ENCODE measurements around the gene UGT1A10. TPM values are rescaled to one million over a fixed set of nuclear protein-coding genes. Genes with fewer than 3 reads are reported as not detected.

UGT1A10 gene
- total RNA-seq, 1 experiment from 2014 or later, result 1.0 TPM

DNA sequence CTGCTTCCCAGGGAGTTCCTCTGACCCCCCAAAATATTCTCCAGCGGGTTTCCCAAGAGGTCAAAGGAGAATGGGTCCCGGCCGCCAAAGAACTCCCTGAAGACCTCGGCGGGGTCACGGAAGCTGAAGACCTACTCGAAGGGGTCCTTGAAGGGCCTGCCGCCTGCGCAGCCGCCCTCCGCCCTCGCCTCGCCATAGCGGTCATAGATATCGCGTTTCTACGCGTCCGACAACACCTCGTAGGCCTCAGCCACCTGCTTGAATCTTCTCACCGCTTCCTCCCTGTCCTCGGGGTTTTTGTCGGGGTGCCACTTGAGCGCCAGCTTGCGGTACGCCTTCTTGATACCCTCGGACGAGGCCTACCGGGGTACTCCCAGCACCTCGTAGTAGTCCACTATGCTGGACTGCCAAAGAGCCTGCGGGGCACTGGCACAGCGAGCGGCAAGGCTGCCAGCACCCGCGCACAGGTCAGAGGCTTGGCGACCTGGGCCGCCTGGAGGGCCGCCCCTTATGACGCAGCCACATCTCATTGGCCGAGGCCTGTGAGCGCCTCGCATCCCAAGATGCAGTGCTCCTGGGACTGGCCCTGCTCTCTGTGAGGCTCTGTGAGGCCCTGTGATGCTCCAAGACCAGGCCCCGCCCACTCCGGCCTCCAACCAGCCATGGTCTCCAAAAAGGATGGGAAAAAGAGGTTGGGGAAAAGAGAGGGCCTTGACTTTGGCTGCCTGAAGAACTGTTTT is 118.8 kb downstream of the UGT1A10 start:
- Mint-ChIP-seq H3K4me1 (ENCODE audit: low read depth, unreplicated experiment) (peaks cover 14% of the 10 kb centered on the region), H3K27me3 (ENCODE audit: insufficient read depth, unreplicated experiment) (no peaks in the 10 kb centered on the region), H3K4me3 (ENCODE audit: unreplicated experiment) (no peak overlapping the region), H3K9me3 (ENCODE audit: unreplicated experiment) (peaks cover 17% of the 10 kb centered on the region), H3K36me3 (ENCODE audit: insufficient read depth, unreplicated experiment) (peaks cover 6% of the 10 kb centered on the region), H3K27ac (ENCODE audit: unreplicated experiment) (no peak overlapping the region)
- intact Hi-C loops (cut with micrococcal nuclease; ENCODE audit: unreplicated experiment), result no loop called here
- ChIA-PET POLR2A (no interaction called here), CTCF (no interaction called here)
- peaks cover 7% of the 10 kb centered on the region for H3K9me3 ChIP-seq
- TF ChIP-seq, protein P1, sequence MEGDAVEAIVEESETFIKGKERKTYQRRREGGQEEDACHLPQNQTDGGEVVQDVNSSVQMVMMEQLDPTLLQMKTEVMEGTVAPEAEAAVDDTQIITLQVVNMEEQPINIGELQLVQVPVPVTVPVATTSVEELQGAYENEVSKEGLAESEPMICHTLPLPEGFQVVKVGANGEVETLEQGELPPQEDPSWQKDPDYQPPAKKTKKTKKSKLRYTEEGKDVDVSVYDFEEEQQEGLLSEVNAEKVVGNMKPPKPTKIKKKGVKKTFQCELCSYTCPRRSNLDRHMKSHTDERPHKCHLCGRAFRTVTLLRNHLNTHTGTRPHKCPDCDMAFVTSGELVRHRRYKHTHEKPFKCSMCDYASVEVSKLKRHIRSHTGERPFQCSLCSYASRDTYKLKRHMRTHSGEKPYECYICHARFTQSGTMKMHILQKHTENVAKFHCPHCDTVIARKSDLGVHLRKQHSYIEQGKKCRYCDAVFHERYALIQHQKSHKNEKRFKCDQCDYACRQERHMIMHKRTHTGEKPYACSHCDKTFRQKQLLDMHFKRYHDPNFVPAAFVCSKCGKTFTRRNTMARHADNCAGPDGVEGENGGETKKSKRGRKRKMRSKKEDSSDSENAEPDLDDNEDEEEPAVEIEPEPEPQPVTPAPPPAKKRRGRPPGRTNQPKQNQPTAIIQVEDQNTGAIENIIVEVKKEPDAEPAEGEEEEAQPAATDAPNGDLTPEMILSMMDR (IDR thresholded peaks at IDR 0.05; ENCODE audit: insufficient read depth in 1 of 2, low read depth in 1 of 2, low read length in 1 of 2, severe bottlenecking in 1 of 2, unreplicated experiment in 1 of 2), result no peak
- H3K4me1 ChIP-seq, result peaks cover 10% of the 10 kb centered on the region; the same call in 1 of the 2 replicates
- H3K4me3 ChIP-seq (ENCODE audit: low read depth, low read length), result no peak overlapping the region
- H3K36me3 ChIP-seq (ENCODE audit: control insufficient read depth, insufficient read depth, low read length), result no peaks in the 10 kb centered on the region
- H3K27me3 ChIP-seq (replicated peaks; ENCODE audit: control insufficient read depth, insufficient read depth, low read length), result no peaks in the 10 kb centered on the region
- no peak for DNase-seq
- no TSS peak for BruUV-seq (replicated peaks)

- Histone ChIP-seq H3K4me3 (ENCODE audit: low read depth, low read length) (no peak overlapping the region), H3K27me3 (replicated peaks; ENCODE audit: control insufficient read depth, insufficient read depth, low read length) (no peaks in the 10 kb centered on the region), H3K9me3 (no peaks in the 10 kb centered on the region), H3K4me1 (0 out of 2 replicates have a peak, but pooled peaks cover 3% of the 10 kb centered on the region), H3K36me3 (ENCODE audit: control insufficient read depth, insufficient read depth, low read length) (no peaks in the 10 kb centered on the region)
- Mint-ChIP-seq H3K9me3 (ENCODE audit: unreplicated experiment) (peaks cover 5% of the 10 kb centered on the region), H3K27ac (ENCODE audit: unreplicated experiment) (no peak overlapping the region), H3K4me1 (ENCODE audit: low read depth, unreplicated experiment) (peaks cover 11% of the 10 kb centered on the region), H3K36me3 (ENCODE audit: insufficient read depth, unreplicated experiment) (peaks cover 3% of the 10 kb centered on the region), H3K4me3 (ENCODE audit: unreplicated experiment) (no peak overlapping the region), H3K27me3 (ENCODE audit: insufficient read depth, unreplicated experiment) (no peaks in the 10 kb centered on the region)
- DNase-seq, result peak; percentile 22 to 51
- POLR2A ChIA-PET, result no interaction called here
- no TSS peak for BruUV-seq (replicated peaks)
- intact Hi-C loops (cut with micrococcal nuclease; ENCODE audit: unreplicated experiment), result no loop called here
- TF ChIP-seq, protein P1 (IDR thresholded peaks at IDR 0.05; ENCODE audit: insufficient read depth in 1 of 2, low read depth in 1 of 2, low read length in 1 of 2, severe bottlenecking in 1 of 2, unreplicated experiment in 1 of 2), result no peak
- CTCF ChIA-PET, result no interaction called here
Observed at GRCh38 chr2:233756429-233757081, 120.3 kb downstream of the UGT1A10 start.

- CTCF ChIA-PET, result no interaction called here
- no peaks in the 10 kb centered on the region for H3K36me3 ChIP-seq (ENCODE audit: control insufficient read depth, insufficient read depth, low read length)
- no peaks in the 10 kb centered on the region for H3K36me3 Mint-ChIP-seq (ENCODE audit: insufficient read depth, unreplicated experiment)
Observed at GRCh38 chr2:233758141-233758540, 121.9 kb downstream of the UGT1A10 start.

More at GRCh38 chr2:233758141-233758540, 121.9 kb downstream of the UGT1A10 start:
- H3K9me3 Mint-ChIP-seq (ENCODE audit: unreplicated experiment), result no peaks in the 10 kb centered on the region
- no peak for DNase-seq
- TF ChIP-seq, protein P1 (IDR thresholded peaks at IDR 0.05; ENCODE audit: insufficient read depth in 1 of 2, low read depth in 1 of 2, low read length in 1 of 2, severe bottlenecking in 1 of 2, unreplicated experiment in 1 of 2), result no peak
- Histone ChIP-seq H3K4me3 (ENCODE audit: low read depth, low read length) (no peak overlapping the region), H3K27me3 (replicated peaks; ENCODE audit: control insufficient read depth, insufficient read depth, low read length) (no peaks in the 10 kb centered on the region), H3K4me1 (no peaks in the 10 kb centered on the region), H3K9me3 (no peaks in the 10 kb centered on the region)
- BruUV-seq (replicated peaks), result no TSS peak
- no peaks in the 10 kb centered on the region for H3K27me3 Mint-ChIP-seq (ENCODE audit: insufficient read depth, unreplicated experiment)
- POLR2A ChIA-PET, result no interaction called here
- no peak overlapping the region for H3K27ac Mint-ChIP-seq (ENCODE audit: unreplicated experiment)
- intact Hi-C loops (cut with micrococcal nuclease; ENCODE audit: unreplicated experiment), result no loop called here
- peaks cover 7% of the 10 kb centered on the region for H3K4me1 Mint-ChIP-seq (ENCODE audit: low read depth, unreplicated experiment)
- no peak overlapping the region for H3K4me3 Mint-ChIP-seq (ENCODE audit: unreplicated experiment)
